ENCODE measurements around the gene ADAMTSL1.

ADAMTSL1 gene

GRCh38 chr9:18666986-18667772 lies 193.2 kb downstream of the ADAMTSL1 start:
- no peak for DNase-seq (ENCODE audit: low spot score)

GRCh38 chr9:18668944-18669343 lies 195.0 kb downstream of the ADAMTSL1 start:
- DNase-seq (ENCODE audit: low spot score): no peak

- DNase-seq (ENCODE audit: low spot score): no peak
Measured at GRCh38 chr9:18672706-18673105, 198.8 kb downstream of the ADAMTSL1 start.

- no peak for DNase-seq (ENCODE audit: low spot score)
Measured at GRCh38 chr9:18673179-18673578, 199.2 kb downstream of the ADAMTSL1 start.

GRCh38 chr9:18675332-18675731 lies 201.4 kb downstream of the ADAMTSL1 start:
- DNase-seq (ENCODE audit: low spot score): no peak

- DNase-seq (ENCODE audit: low spot score): no peak
Measured at GRCh38 chr9:18675973-18676372, 202.0 kb downstream of the ADAMTSL1 start.

GRCh38 chr9:18676525-18676924 lies 202.6 kb downstream of the ADAMTSL1 start:
- DNase-seq (ENCODE audit: low spot score): no peak

GRCh38 chr9:18678821-18679590 lies 205.1 kb downstream of the ADAMTSL1 start:
- DNase-seq (ENCODE audit: low spot score): no peak

GRCh38 chr9:18682907-18683306 lies 209.0 kb downstream of the ADAMTSL1 start:
- DNase-seq (ENCODE audit: low spot score): no peak

GRCh38 chr9:18683312-18683711 lies 209.4 kb downstream of the ADAMTSL1 start:
- no peak for DNase-seq (ENCODE audit: low spot score)

GRCh38 chr9:18683851-18684250 lies 209.9 kb downstream of the ADAMTSL1 start:
- no peak for DNase-seq (ENCODE audit: low spot score)

- DNase-seq (ENCODE audit: low spot score): no peak
Measured at GRCh38 chr9:18684593-18685317, 210.8 kb downstream of the ADAMTSL1 start.

GRCh38 chr9:18688581-18689565 lies 214.9 kb downstream of the ADAMTSL1 start:
- DNase-seq (ENCODE audit: low spot score): no peak

- no peak for DNase-seq (ENCODE audit: low spot score)
Measured at GRCh38 chr9:18689921-18690320, 216.0 kb downstream of the ADAMTSL1 start.

GRCh38 chr9:18692268-18692667 lies 218.3 kb downstream of the ADAMTSL1 start:
- no peak for DNase-seq (ENCODE audit: low spot score)

GRCh38 chr9:18692962-18693361 lies 219.0 kb downstream of the ADAMTSL1 start:
- DNase-seq (ENCODE audit: low spot score): no peak

- no peak for DNase-seq (ENCODE audit: low spot score)
Measured at GRCh38 chr9:18694959-18695668, 221.2 kb downstream of the ADAMTSL1 start.

GRCh38 chr9:18698992-18699391 lies 225.0 kb downstream of the ADAMTSL1 start:
- DNase-seq (ENCODE audit: low spot score): no peak

GRCh38 chr9:18699764-18700163 lies 225.8 kb downstream of the ADAMTSL1 start:
- DNase-seq (ENCODE audit: low spot score): no peak

- no peak for DNase-seq (ENCODE audit: low spot score)
Measured at GRCh38 chr9:18700714-18701113, 226.8 kb downstream of the ADAMTSL1 start.

All from NAMALWA (cell line).